NCI-H524 (cell line): ENCODE data around the gene MCM5.
"Not testable (repeated sequence)": the region's sequence is repeated elsewhere in the genome, so short reads cannot be mapped to it uniquely, and the experiment has no call there.

ENCODE experiments used
- DNase-seq, 2 experiments: peaks; one replicate each; lab custom pipeline; 2025; lab: John Stamatoyannopoulos, UW

The MCM5 gene

GRCh38 chr22:35379146-35379993 lies 20.6 kb upstream of the MCM5 start:
- no peak for DNase-seq

- DNase-seq, result no peak
Observed at GRCh38 chr22:35380013-35380412, 19.9 kb upstream of the MCM5 start.

GRCh38 chr22:35380537-35381423 lies 19.2 kb upstream of the MCM5 start, which contains the start of gene HMOX1:
Gene HMOX1 (plus strand): TSS chr22:35381096. CDS start chr22:35381174, 78 bp downstream.
- DNase-seq, result peak; percentile 60 to 72

- peak in 1 of 2 experiments; percentile 38 for DNase-seq
Observed at GRCh38 chr22:35381424-35382009, 18.4 kb upstream of the MCM5 start.

- DNase-seq, result no peak
Observed at GRCh38 chr22:35383679-35384071, 16.3 kb upstream of the MCM5 start.

- peak; percentile 82 to 86 for DNase-seq
Observed at GRCh38 chr22:35384527-35384926, 15.4 kb upstream of the MCM5 start.

GRCh38 chr22:35384975-35385588 lies 14.9 kb upstream of the MCM5 start:
- DNase-seq, result no peak

GRCh38 chr22:35386670-35387288 lies 13.2 kb upstream of the MCM5 start:
- DNase-seq, result no peak

GRCh38 chr22:35390933-35391332 lies 9.0 kb upstream of the MCM5 start:
- DNase-seq, result no peak

GRCh38 chr22:35392357-35392756 lies 7.6 kb upstream of the MCM5 start:
- DNase-seq, result no peak

GRCh38 chr22:35393116-35394010 lies 6.6 kb upstream of the MCM5 start:
- no peak for DNase-seq

GRCh38 chr22:35394011-35394312 lies 6.0 kb upstream of the MCM5 start:
- DNase-seq, result no peak

- no peak for DNase-seq
Observed at GRCh38 chr22:35394810-35395563, 5.0 kb upstream of the MCM5 start.

- DNase-seq, result not testable (repeated sequence)
Observed at GRCh38 chr22:35396622-35397021, 3.3 kb upstream of the MCM5 start.

GRCh38 chr22:35397095-35397904 lies 2.6 kb upstream of the MCM5 start:
- DNase-seq, result no peak

GRCh38 chr22:35398591-35398973 lies 1.4 kb upstream of the MCM5 start:
- no peak for DNase-seq

- DNase-seq, result no peak
Observed at GRCh38 chr22:35399114-35399677, 744 bp upstream of the MCM5 start.

- no peak for DNase-seq
Observed at GRCh38 chr22:35400501-35400790, 506 bp downstream of the MCM5 start.

- no peak for DNase-seq
Observed at GRCh38 chr22:35401863-35402262, 1.9 kb downstream of the MCM5 start.
